Stomach (tissue), 9 donors: ENCODE results near the gene ANKRD30A. TPM values are rescaled to one million over a fixed set of nuclear protein-coding genes. Genes with fewer than 3 reads are reported as not detected.

Experiments used
- DNase-seq, 2 donors: peaks; one replicate each; pipeline versions ENCODE4 v3.0.0 to v3.0.0-alpha.2; 2013 to 2019
- H3K27ac ChIP-seq, 5 donors: fragments of 200-600 bp in 4 of 5; sonication (generic) in 4 of 5; one replicate each; pipeline ENCODE4 v1.5.1; 2013 to 2019; ENCODE audit warnings: mild to moderate bottlenecking in 1 of 5, moderate library complexity in 1 of 5
- H3K27me3 ChIP-seq, 3 donors: fragments of 200-600 bp; sonication (generic); one replicate each; pipeline ENCODE4 v1.5.1; 2017 to 2019; ENCODE audit warnings: mixed run types in 1 of 3
- H3K36me3 ChIP-seq, 4 donors: fragments of 200-600 bp; sonication (generic); 1 replicate in 3 of 4; 2 replicates in 1 of 4; pipeline ENCODE4 v1.5.1; 2016 to 2019
- H3K4me1 ChIP-seq, 4 donors: fragments of 200-600 bp; sonication (generic); one replicate each; pipeline ENCODE4 v1.5.1; 2016 to 2019
- H3K4me3 ChIP-seq, 4 donors: fragments of 200-600 bp; sonication (generic) in 3 of 4; one replicate each; pipeline ENCODE4 v1.5.1; 2016 to 2019; ENCODE audit warnings: mild to moderate bottlenecking in 1 of 4
- H3K9me3 ChIP-seq, 4 donors: fragments of 200-600 bp; sonication (generic); one replicate each; pipeline ENCODE4 v1.5.1; 2016 to 2019
- CTCF ChIP-seq, 7 experiments: fragments of 450-650 bp in 4 of 7; fragments of 200-600 bp in 3 of 7; sonication (generic) in 3 of 7; IDR thresholded peaks; one replicate each; pipeline ENCODE4 v1.5.1; 2016 to 2019; ENCODE audit warnings: antibody characterized with exemption in 7 of 7, control low read depth in 2 of 7, mild to moderate bottlenecking in 1 of 7
- EP300 ChIP-seq: sonication (generic); formaldehyde crosslinking; IDR thresholded peaks from one replicate; pipeline ENCODE4 v1.6.1; 2017; ENCODE audit warnings: antibody characterized with exemption
- POLR2A ChIP-seq, 4 donors: fragments of 450-650 bp; IDR thresholded peaks; one replicate each; pipeline ENCODE4 v1.6.1; 2016; ENCODE audit warnings: antibody characterized with exemption in 4 of 4, control low read depth in 2 of 4, mild to moderate bottlenecking in 1 of 4, moderate library complexity in 1 of 4
- POLR2AphosphoS5 ChIP-seq, 3 donors: sonication (generic); formaldehyde crosslinking; IDR thresholded peaks; one replicate each; pipeline ENCODE4 v1.6.1; 2016; ENCODE audit warnings: antibody characterized with exemption in 3 of 3
- WGBS, 5 donors: extraction: QIAGEN DNeasy Blood & Tissue Kit in 3 of 5; methylation state at CpG; one replicate each; pipeline versions ENCODE4 v1.1.5 to v1.1.7; 2013 to 2018; 5-methylcytosine and 5-hydroxymethylcytosine counted together
- intact Hi-C: fragments of 100-400 bp; cut with DNase I; formaldehyde crosslinking; loops from one replicate; pipeline ENCODE4 v1.15.1; 2023; ENCODE audit warnings: low total_unique reads
- polyA plus RNA-seq, 3 donors: library from polyadenylated mRNA; stranded (reverse); fragments of 200-250 nt; gene quantifications; one replicate each; pipeline ENCODE4 v1.2.3, GENCODE V29; 2013
- total RNA-seq, 5 donors: library from RNA; depleted of rRNA; stranded (reverse); fragments of >200 nt; gene quantifications; one replicate each; pipeline versions ENCODE4 v1.1.0 to v1.2.3, GENCODE V29; 2014 to 2016
- donor health status: healthy with polysubstance abuse.
- donor health status: Bipolar disorder and iron deficiency.
- donor health status: healthy.

ANKRD30A gene
- total and polyA plus RNA-seq, 8 donors: 0.18 TPM; not detected in 7

GRCh38 chr10:37226524-37226923 lies 101.1 kb downstream of the ANKRD30A start:
- no peaks in the 10 kb centered on the region for H3K36me3 ChIP-seq

GRCh38 chr10:37234692-37235091 lies 109.3 kb downstream of the ANKRD30A start:
- no peaks in the 10 kb centered on the region for H3K27me3 ChIP-seq
- H3K4me3 ChIP-seq: no peak overlapping the region
- TF ChIP-seq POLR2A (IDR thresholded peaks at IDR 0.05): no peak
- TF ChIP-seq EP300: no peak
- TF ChIP-seq POLR2AphosphoS5 (IDR thresholded peaks at IDR 0.05): no peak
- TF ChIP-seq CTCF (IDR thresholded peaks at IDR 0.05): no peak
- peaks cover 0 to 6% (median 0%) of the 10 kb centered on the region in 4 donors for H3K9me3 ChIP-seq
- WGBS, 5 donors: 85 to 89% (median 86%) methylated on average over 3 of the region's 3 CpGs
- DNase-seq: no peak
- intact Hi-C loops: no loop called here
- H3K4me1 ChIP-seq: no peaks in the 10 kb centered on the region
- H3K27ac ChIP-seq: no peak overlapping the region
- no peaks in the 10 kb centered on the region for H3K36me3 ChIP-seq

More at GRCh38 chr10:37226524-37226923, 101.1 kb downstream of the ANKRD30A start:
- intact Hi-C loops: no loop called here
- no peaks in the 10 kb centered on the region for H3K4me1 ChIP-seq
- H3K9me3 ChIP-seq: no peaks in the 10 kb centered on the region
- no peak overlapping the region for H3K4me3 ChIP-seq
- no peak for DNase-seq
- no peaks in the 10 kb centered on the region for H3K27me3 ChIP-seq
- no peak overlapping the region for H3K27ac ChIP-seq
- TF ChIP-seq POLR2AphosphoS5 (IDR thresholded peaks at IDR 0.05) (no peak), CTCF (IDR thresholded peaks at IDR 0.05) (no peak), POLR2A (IDR thresholded peaks at IDR 0.05) (no peak), EP300 (no peak)

GRCh38 chr10:37236093-37236492 lies 110.7 kb downstream of the ANKRD30A start:
- WGBS, 5 donors: 65 to 80% (median 72%) methylated on average over 2 of the region's 2 CpGs

GRCh38 chr10:37240223-37240622 lies 114.8 kb downstream of the ANKRD30A start:
- no peaks in the 10 kb centered on the region for H3K27me3 ChIP-seq
- H3K4me1 ChIP-seq: no peaks in the 10 kb centered on the region
- intact Hi-C loops: no loop called here
- H3K36me3 ChIP-seq: no peaks in the 10 kb centered on the region
- no peak for TF ChIP-seq POLR2AphosphoS5 (IDR thresholded peaks at IDR 0.05)
- no peak for TF ChIP-seq POLR2A (IDR thresholded peaks at IDR 0.05)
- no peak for TF ChIP-seq CTCF (IDR thresholded peaks at IDR 0.05)
- no peak for TF ChIP-seq EP300
- 67 to 76% (median 76%) methylated on average over 2 of the region's 2 CpGs for WGBS, 5 donors
- no peak overlapping the region for H3K27ac ChIP-seq
- no peak overlapping the region for H3K4me3 ChIP-seq
- DNase-seq: no peak
- H3K9me3 ChIP-seq: peaks cover 0 to 6% (median 0%) of the 10 kb centered on the region in 4 donors

More at GRCh38 chr10:37236093-37236492, 110.7 kb downstream of the ANKRD30A start:
- no peak for DNase-seq
- Histone ChIP-seq H3K4me3 (no peak overlapping the region), H3K4me1 (no peaks in the 10 kb centered on the region), H3K36me3 (no peaks in the 10 kb centered on the region), H3K27ac (no peak overlapping the region), H3K27me3 (no peaks in the 10 kb centered on the region), H3K9me3 (peaks cover 0 to 6% (median 0%) of the 10 kb centered on the region in 4 donors)
- intact Hi-C loops: no loop called here
- no peak for TF ChIP-seq POLR2A (IDR thresholded peaks at IDR 0.05)
- TF ChIP-seq CTCF (IDR thresholded peaks at IDR 0.05): no peak
- TF ChIP-seq POLR2AphosphoS5 (IDR thresholded peaks at IDR 0.05): no peak
- TF ChIP-seq EP300: no peak
